NCI-H1092 (cell line): Measurements from ENCODE around the gene SLC5A8.
"Not testable (repeated sequence)": the region's sequence is repeated elsewhere in the genome, so short reads cannot be mapped to it uniquely, and the experiment has no call there.

ENCODE experiments used
- DNase-seq: peaks from one replicate; lab custom pipeline; 2025; lab: John Stamatoyannopoulos, UW

Gene SLC5A8

DNA sequence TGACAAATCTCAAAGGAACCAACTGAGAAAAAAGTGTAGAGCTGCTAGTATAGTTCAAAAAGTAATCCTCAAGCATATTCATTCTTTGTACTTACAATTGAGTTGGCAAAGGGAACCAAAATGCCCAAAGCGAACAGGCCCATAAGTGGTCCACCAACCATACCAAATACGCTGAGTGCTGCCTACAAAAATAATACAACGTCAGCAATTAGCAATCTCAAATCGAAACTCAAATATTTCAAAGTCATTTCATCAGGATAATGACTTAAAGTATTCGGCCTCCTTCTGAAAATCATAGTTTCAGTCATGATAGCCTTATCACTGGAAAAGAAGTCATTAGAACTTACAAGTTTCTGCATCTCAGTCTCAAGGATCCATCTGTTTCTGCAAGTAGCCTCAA lies 42.0 kb downstream of the SLC5A8 start:
- DNase-seq: no peak

- DNase-seq: no peak
These were observed 43.2 kb downstream of the SLC5A8 start for GRCh38 chr12:101166866-101167265.

DNA sequence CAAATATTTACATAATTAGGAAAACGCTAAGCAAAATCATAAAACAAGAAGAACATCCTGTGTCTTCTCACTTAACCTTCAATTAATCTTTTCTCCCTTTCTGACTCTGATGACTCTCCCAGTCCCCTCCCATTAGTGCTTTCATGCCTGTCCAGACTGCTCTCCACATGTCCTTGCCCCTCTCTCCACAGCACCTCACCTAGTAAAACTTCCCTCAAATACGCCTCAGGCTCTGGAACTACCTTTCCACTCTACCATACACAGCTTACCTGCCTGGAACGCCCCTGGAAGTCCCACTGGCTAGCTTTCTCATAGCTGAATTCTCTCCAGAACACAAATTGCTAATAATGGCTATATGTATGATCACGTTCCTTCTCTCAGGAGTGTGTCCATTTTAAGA lies 44.7 kb downstream of the SLC5A8 start:
- no peak for DNase-seq

- not testable (repeated sequence) for DNase-seq
These were observed 64.1 kb downstream of the SLC5A8 start for GRCh38 chr12:101145777-101146431.

DNA sequence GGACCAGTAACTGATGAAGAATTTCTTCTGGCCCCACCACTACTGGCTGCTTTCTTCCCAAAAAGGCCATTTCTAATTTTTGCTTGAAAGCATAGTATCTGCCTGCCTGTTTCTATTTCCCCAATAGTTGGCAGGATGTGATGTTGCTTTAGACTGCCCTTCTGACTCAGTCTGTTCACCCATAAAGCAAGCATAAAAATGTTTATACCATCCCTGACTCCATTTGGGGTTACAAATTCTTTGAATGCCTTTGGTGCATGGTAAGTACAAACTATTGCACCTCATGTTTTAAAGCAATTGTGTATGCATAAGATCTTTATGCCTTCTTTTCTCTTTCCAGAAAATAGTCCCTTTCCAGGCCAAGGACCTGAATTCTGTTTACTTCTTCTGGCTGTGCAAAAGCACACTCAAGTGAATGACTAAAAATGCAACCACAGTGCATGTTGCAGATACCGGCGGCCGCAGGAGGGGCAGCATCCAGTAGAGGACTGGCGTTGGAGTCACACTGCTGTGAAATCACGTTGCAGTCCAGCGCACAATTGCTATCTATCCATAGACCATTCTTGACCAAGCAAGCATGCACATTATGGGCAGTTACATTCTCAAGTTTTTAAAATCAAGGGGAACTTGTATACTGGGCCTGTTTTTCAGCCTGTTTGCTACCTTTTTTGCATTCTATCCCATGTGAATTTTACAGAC lies 82.4 kb downstream of the SLC5A8 start:
- no peak for DNase-seq

DNA sequence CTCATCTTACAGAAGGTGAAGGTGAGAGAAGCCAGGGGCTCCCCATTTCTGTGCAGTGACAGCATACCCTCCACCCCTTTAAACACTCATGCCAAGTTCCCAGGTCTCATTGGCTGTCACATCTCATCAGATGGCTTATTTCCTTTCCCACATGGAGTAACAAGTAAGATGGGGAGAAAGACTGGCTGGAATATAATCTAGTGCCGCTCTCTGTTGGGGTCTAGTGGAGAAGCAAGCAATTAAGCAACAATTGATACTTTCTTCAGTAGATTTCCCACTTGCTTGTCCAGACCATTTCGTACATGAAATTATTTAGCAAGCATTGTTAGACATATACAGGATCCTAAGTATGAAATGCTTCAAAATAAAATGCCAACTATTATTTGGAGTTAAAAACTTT lies 92.2 kb downstream of the SLC5A8 start:
- no peak for DNase-seq

- DNase-seq: no peak
These were observed 93.1 kb downstream of the SLC5A8 start for GRCh38 chr12:101116911-101117310.

- no peak for DNase-seq
These were observed 94.7 kb downstream of the SLC5A8 start for GRCh38 chr12:101115326-101115725.

DNA sequence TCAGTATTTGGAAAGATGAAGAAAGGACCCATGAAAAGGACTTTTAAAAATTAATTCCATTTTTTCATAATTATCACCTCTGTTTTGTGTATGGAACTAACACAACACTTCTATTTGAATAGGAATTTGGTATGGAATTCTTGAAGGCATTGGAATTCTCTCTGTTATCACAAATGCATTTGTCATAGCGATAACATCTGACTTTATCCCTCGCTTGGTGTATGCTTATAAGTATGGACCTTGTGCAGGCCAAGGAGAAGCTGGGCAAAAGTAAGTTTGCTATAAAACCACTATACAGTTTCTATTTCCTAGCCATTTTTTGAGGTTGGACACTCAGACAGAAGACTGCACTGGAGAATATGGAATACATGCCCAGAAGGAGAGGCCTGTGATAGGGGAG lies 98.6 kb downstream of the SLC5A8 start:
- DNase-seq: no peak

DNA sequence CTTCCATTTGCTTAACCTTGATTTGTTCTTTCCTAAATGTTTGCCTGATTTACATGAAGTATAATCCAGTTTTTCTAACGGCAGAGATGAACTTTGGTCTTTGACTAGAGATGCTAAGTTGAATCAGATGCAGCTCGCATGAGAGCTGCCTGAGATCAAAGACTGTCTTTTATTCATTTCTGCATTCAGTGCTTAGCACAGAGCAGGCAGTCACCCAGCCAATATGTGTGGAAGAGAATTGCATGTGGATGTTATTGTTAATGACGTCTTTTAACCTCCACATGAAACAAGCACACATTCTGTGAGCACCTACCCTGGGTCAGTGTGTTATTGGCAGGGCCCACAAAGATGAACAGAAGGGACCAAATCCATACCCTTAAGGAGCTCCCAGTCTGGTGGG lies 99.2 kb downstream of the SLC5A8 start:
- DNase-seq: no peak

DNA sequence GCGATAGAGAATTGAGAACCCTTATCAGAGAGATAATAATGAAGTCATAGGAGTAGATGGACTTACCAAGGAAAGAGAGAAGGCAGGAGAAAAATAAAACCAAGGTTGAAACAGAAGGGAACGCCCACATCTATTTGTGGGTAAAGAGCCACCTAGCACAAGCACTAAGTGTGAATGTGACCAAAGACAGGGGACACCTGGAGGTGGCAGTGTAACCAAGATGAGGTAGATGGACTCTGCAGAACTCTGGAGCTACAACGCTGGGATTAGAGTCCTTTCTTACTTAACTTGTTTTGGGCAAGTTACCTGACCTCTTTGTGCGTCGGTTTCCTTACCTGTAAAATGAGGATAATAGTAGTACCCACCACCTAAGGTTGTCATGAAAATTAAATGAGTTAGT lies 101.9 kb downstream of the SLC5A8 start:
- no peak for DNase-seq

DNA sequence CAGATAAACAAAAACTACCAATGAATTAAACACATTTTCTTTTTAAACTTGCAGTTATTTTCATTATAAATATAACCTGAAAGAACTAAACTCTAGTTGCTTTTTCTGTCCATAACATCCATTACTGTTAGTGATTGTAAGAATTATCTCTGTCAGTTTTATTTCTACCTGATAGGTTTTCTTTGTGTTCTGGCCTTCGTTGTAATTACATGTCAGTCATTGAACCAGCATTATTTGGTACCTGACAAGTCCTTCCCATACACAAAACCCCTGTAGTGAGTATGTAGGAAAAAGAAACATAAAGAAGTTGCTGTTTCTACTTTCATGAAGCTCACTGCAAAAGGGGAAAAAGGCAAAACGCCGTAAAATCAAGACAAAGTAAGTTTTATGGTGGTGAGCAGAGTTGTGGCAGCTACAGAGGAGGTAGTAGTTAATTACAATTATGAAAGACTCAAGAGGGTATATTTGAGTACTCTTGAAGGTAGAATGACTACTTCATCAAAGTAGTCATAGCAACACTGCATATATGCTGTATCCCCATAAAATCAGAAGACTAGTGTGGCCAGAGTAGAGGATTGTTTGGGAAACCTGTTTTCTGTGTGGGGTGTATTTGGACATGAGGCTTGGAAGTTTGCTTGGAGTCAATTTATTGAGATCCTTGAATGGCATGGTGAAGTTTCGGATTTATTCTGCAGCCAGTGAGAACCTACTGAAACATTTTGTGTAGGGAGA lies 102.8 kb downstream of the SLC5A8 start:
- no peak for DNase-seq
